ENCODE results near the gene RARRES2. TPM values are rescaled to one million over a fixed set of nuclear protein-coding genes. Genes with fewer than 3 reads are reported as not detected.

RARRES2 gene
- total and polyA plus RNA-seq, 8 donors = 133 to 233 (median 172) TPM

- intact Hi-C loops (cut with DNase I) = no loop called here
- no peaks in the 10 kb centered on the region for H3K9me3 ChIP-seq
- no peak for TF ChIP-seq CTCF (IDR thresholded peaks at IDR 0.05)
- no peaks in the 10 kb centered on the region for H3K36me3 ChIP-seq
- H3K4me1 ChIP-seq = peaks cover 12 to 51% of the 10 kb centered on the region in 2 donors
- DNase-seq (no peak), ATAC-seq (no peak)
- no peak overlapping the region for H3K27ac ChIP-seq
- H3K27me3 ChIP-seq = no peaks in the 10 kb centered on the region
- H3K4me3 ChIP-seq = peak overlapping the region in 1 of 2 donors; percentile 75
Measured at GRCh38 chr7:150380463-150380862, 39.0 kb upstream of the RARRES2 start.

DNA sequence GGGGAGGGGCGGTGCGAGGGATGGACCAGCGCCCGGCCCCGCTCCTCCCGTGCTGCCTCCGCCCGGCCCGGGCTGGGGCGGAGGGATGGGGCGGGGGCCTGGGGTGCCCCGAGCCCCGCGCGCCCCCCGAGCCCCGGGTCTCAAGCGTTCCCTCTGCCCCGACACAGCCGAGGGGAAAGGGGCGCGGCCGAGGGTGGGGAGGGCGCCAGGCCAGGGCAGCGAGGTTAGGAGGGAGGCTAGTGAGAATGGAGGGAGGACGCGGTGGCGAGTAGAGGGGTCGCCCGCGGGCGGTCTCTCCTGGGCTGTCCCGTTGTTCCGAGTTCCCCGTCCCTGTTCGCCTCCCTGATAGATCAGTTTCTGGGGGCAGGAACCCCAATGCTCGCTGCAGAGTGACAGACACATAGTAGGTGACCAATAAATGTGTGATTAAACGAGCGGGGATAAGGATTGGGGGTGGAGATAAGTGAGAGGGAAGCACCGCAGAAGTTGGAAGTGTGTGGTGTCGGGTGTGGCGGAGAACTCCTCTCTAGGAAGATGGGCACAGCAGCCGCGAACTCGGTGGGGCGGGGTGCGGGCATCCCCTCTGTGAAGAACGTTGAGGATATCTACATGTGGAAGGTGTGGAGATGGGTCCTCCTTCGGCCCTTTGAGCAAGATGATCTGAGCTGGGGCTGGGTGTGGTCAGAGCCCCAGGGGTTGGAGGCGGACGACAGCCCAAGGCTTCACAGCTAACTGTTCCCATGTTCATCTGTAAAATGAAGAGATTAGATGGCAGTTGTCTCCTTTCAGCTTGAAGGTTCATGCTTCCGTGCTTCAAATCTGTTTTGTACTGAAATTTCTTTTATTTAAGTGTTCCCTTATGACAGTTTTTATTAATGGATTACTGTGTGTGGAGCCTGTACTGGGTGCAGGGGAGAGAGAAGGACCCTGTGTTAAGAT is 38.3 kb upstream of the RARRES2 start:
- Histone ChIP-seq H3K27ac (peak overlapping the region; percentile 82 to 84), H3K9me3 (no peaks in the 10 kb centered on the region), H3K27me3 (no peaks in the 10 kb centered on the region), H3K4me3 (peak overlapping the region; percentile 75 to 96), H3K4me1 (peaks cover 12 to 43% of the 10 kb centered on the region in 2 donors), H3K36me3 (no peaks in the 10 kb centered on the region)
- DNase-seq = no peak
- TF ChIP-seq CTCF (IDR thresholded peaks at IDR 0.05) = no peak
- intact Hi-C loops (cut with DNase I) = no loop called here
- ATAC-seq = no peak

DNA sequence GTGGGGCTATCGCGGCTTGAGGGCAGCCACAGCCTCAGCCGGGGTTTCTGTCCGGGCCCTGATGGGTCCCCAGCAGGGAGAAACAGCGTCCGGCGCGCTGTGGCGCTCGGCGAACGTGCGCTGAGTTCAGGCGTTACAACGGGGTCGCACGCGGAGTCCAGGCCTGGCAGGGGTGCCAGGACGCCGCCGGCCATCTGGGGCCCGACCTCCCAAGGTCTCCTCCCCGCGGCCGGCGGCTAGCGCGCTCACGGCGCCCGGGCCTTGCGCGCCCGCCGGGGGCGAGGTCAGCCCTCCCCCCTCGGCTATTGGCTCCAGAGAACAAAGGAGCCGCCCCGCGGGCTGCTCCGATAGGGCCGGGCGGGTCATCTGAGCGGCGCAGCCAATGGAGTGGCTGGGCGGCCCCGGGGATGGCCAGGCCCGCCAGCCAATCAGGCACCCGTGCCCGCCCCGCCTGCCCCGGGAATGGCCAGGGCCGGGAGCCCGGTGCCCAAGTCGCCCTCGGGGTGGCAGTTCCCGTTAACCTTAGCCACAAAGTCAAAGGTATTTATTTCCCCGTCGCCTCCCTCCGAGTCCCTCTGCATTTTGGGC is 37.5 kb upstream of the RARRES2 start, which contains the start of gene ZNF775:
TSS of gene ZNF775 (plus strand) at position 478 of the 588 bp plus-strand sequence. CDS start 9,141 bp downstream, outside the sequence.
- H3K9me3 ChIP-seq = no peaks in the 10 kb centered on the region
- DNase-seq = peak; percentile 93 to 97 (median 96)
- peaks cover 12 to 36% of the 10 kb centered on the region in 2 donors for H3K4me1 ChIP-seq
- no peak for TF ChIP-seq CTCF (IDR thresholded peaks at IDR 0.05)
- intact Hi-C loops (cut with DNase I) = no loop called here
- peak within 1 kb of the TSS; percentile 84 to 92 for H3K27ac ChIP-seq
- H3K27me3 ChIP-seq = no peaks in the 10 kb centered on the region
- peak; percentile 96 for ATAC-seq
- H3K36me3 ChIP-seq = peaks cover 0 to 6% of the 10 kb centered on the region in 2 donors
- H3K4me3 ChIP-seq = peak within 1 kb of the TSS; percentile 75 to 96

DNA sequence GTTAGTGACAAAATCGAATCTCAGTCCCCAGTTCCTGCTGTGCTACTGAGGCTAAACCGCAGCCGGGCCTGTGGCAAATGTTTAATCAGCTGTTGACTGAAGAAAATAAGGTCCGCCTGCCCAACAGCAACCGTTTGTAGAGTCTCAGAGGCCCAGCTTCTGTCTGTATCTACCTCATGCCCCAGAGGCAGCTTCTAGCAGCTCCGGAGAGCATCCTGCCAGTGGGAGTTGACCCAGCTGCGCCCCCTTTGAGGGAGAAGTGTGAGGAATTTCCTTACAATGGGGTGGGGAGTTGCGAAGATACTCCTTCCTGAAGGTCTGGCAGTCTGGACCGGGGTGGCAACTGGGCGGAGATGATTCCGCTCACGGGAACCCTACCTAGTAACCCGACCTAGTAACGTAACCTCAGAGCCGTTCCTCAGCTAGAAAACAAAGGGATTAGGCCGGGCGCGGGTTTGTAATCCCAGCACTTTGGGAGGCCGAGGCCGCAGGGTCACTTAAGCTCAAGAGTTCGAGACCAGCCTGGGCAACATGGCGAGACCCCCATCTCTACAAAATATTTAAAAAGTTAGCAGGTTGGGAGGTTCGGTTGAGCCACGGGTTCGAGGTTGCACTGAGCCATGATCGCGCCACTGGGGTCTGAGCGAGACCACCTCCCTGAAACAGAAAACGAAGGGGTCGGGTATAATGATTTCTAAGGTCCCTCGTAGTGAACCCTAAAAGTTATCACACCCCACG is 36.9 kb upstream of the RARRES2 start:
- TF ChIP-seq CTCF (IDR thresholded peaks at IDR 0.05) = no peak
- no peaks in the 10 kb centered on the region for H3K9me3 ChIP-seq
- H3K4me3 ChIP-seq = peak overlapping the region; percentile 75 to 96
- H3K27ac ChIP-seq = peak overlapping the region; percentile 84 to 92
- peak; percentile 40 for ATAC-seq
- no peaks in the 10 kb centered on the region for H3K27me3 ChIP-seq
- DNase-seq = peak in 3 of 4 donors; percentile 64 to 77 (median 67)
- H3K4me1 ChIP-seq = peaks cover 12 to 37% of the 10 kb centered on the region in 2 donors
- intact Hi-C loops (cut with DNase I) = no loop called here
- peaks cover 0 to 13% of the 10 kb centered on the region in 2 donors for H3K36me3 ChIP-seq
